Endothelial cell of umbilical vein (primary cell): ENCODE results near the gene ZNF680. TPM values are rescaled to one million over a fixed set of nuclear protein-coding genes. Genes with fewer than 3 reads are reported as not detected.

Source experiments
- BruUV-seq: library from RNA; stranded (reverse); fragments of 400-500 nt; replicated peaks from 2 replicates; lab custom pipeline; 2021; lab: Mats Ljungman, UMichigan
- CTCF ChIA-PET: fragments of 300-600, 350-600 bp; sonication (Branson Sonifier 250); formaldehyde crosslinking; loops from one replicate; lab custom pipeline; 2021; ENCODE audit warnings: antibody characterized with exemption, inconsistent platforms; lab: Charles Lee
- POLR2A ChIA-PET: fragments of 300-600, 350-600 bp; sonication (Branson Sonifier 250); formaldehyde crosslinking; loops from one replicate; lab custom pipeline; 2021; ENCODE audit warnings: antibody characterized with exemption, inconsistent platforms; lab: Charles Lee
- DNase-seq: peaks from one replicate; pipeline ENCODE4 v3.0.0-alpha.2; 2011; ENCODE audit warnings: low read depth, low spot score
- FAIRE-seq: peaks from 2 replicates; lab custom pipeline; 2011; peaks lifted over from hg19 to GRCh38; lab: Jason Lieb, UNC
- H2AFZ ChIP-seq: 2 replicates; pipeline ENCODE4 v1.6.0; 2012; ENCODE audit warnings: low read depth, low read length, control low read depth, inconsistent platforms
- H3K27ac ChIP-seq: 2 replicates; pipeline ENCODE4 v1.5.1; 2011; ENCODE audit warnings: low read depth, mild to moderate bottlenecking, control low read depth, low read length, moderate library complexity; ENCODE audit not compliant: insufficient read depth
- H3K27me3 ChIP-seq, 2 experiments: 2 replicates each; pipeline versions ENCODE4 v1.6.0 to v1.6.1; 2011; ENCODE audit warnings: low read length in 2 of 2, mixed read lengths in 1 of 2; ENCODE audit not compliant: control insufficient read depth in 2 of 2, insufficient read depth in 2 of 2
- H3K36me3 ChIP-seq, 2 experiments: 2 replicates in 1 of 2; 3 replicates in 1 of 2; pipeline ENCODE4 v1.5.1; 2011; ENCODE audit warnings: low read length in 2 of 2, mild to moderate bottlenecking in 1 of 2, moderate library complexity in 1 of 2; ENCODE audit not compliant: control insufficient read depth in 2 of 2, insufficient read depth in 2 of 2; ENCODE audit errors: extremely low read depth in 1 of 2
- H3K4me1 ChIP-seq: 3 replicates; pipeline ENCODE4 v1.5.1; 2011; ENCODE audit warnings: mild to moderate bottlenecking, low read length; ENCODE audit not compliant: control insufficient read depth, insufficient read depth; ENCODE audit errors: extremely low read depth
- H3K4me2 ChIP-seq: 2 replicates; pipeline ENCODE4 v1.6.1; 2011; ENCODE audit warnings: low read length, control low read depth, mixed read lengths; ENCODE audit not compliant: insufficient read depth
- H3K4me3 ChIP-seq, 3 experiments: fragments of 200-600 bp in 1 of 3; sonication (generic), shearing (Covaris generic) in 1 of 3; replicated peaks in 1 of 3; 2 replicates each; pipeline ENCODE4 v1.5.1; 2011 to 2016; ENCODE audit warnings: control low read depth in 3 of 3, low read length in 3 of 3, mild to moderate bottlenecking in 2 of 3, inconsistent platforms in 1 of 3, low read depth in 1 of 3, moderate library complexity in 1 of 3; ENCODE audit not compliant: insufficient read depth in 1 of 3
- H3K79me2 ChIP-seq: 2 replicates; pipeline ENCODE4 v1.6.0; 2012; ENCODE audit warnings: low read length, inconsistent platforms; ENCODE audit not compliant: control insufficient read depth, insufficient read depth
- H3K9ac ChIP-seq: replicated peaks from 2 replicates; pipeline ENCODE3; 2011; ENCODE audit warnings: low read length, control low read depth; ENCODE audit not compliant: insufficient read depth; ENCODE audit errors: extremely low read depth
- H3K9me1 ChIP-seq: replicated peaks from 3 replicates; pipeline ENCODE4 v1.6.0; 2011; ENCODE audit warnings: mild to moderate bottlenecking, low read length; ENCODE audit not compliant: control insufficient read depth, insufficient read depth; ENCODE audit errors: extremely low read depth
- H3K9me3 ChIP-seq: replicated peaks from 2 replicates; pipeline ENCODE4 v1.5.1; 2012; ENCODE audit warnings: low read length, inconsistent platforms; ENCODE audit not compliant: control insufficient read depth, insufficient read depth
- H4K20me1 ChIP-seq: replicated peaks from 2 replicates; pipeline ENCODE3; 2011; ENCODE audit warnings: mild to moderate bottlenecking, low read length; ENCODE audit not compliant: control insufficient read depth, insufficient read depth; ENCODE audit errors: extremely low read depth
- CTCF ChIP-seq, 2 donors: IDR thresholded peaks; 1 replicate in 1 of 2; 2 replicates in 1 of 2; pipeline ENCODE4 v1.5.1; 2011; ENCODE audit warnings: low read length in 2 of 2, mild to moderate bottlenecking in 2 of 2, moderate library complexity in 2 of 2, control low read depth in 1 of 2, inconsistent platforms in 1 of 2, low read depth in 1 of 2; ENCODE audit not compliant: insufficient read depth in 1 of 2; ENCODE audit errors: extremely low read depth in 1 of 2
- EZH2 ChIP-seq: IDR thresholded peaks from 2 replicates; pipeline ENCODE4 v1.6.1; 2012; ENCODE audit warnings: borderline replicate concordance, low read depth, mild to moderate bottlenecking, moderate library complexity, low read length, inconsistent platforms; ENCODE audit not compliant: severe bottlenecking
- FOS ChIP-seq: IDR thresholded peaks from 2 replicates; pipeline ENCODE4 v1.6.1; 2011; ENCODE audit warnings: mild to moderate bottlenecking, low read length, moderate library complexity, borderline replicate concordance; ENCODE audit not compliant: insufficient read depth
- GATA2 ChIP-seq: IDR thresholded peaks from 2 replicates; pipeline ENCODE4 v1.7.0; 2011; ENCODE audit warnings: low read depth, mild to moderate bottlenecking, moderate library complexity, mixed read lengths, low read length; ENCODE audit not compliant: insufficient read length, insufficient read depth
- JUN ChIP-seq: IDR thresholded peaks from 2 replicates; pipeline ENCODE4 v1.6.1; 2011; ENCODE audit warnings: borderline replicate concordance, low read depth; ENCODE audit not compliant: insufficient read length, insufficient read depth
- MYC ChIP-seq: IDR thresholded peaks from one replicate; pipeline ENCODE4 v1.6.1; 2011; ENCODE audit warnings: mild to moderate bottlenecking, low read depth, low read length
- POLR2A ChIP-seq: IDR thresholded peaks from 2 replicates; pipeline ENCODE4 v1.6.1; 2012; ENCODE audit warnings: low read depth, mild to moderate bottlenecking, control low read depth, low read length
- POLR2AphosphoS5 ChIP-seq: IDR thresholded peaks from 2 replicates; pipeline ENCODE4 v1.6.1; 2012; ENCODE audit warnings: low read depth, mild to moderate bottlenecking, control low read depth, low read length, moderate library complexity; ENCODE audit not compliant: insufficient read depth
- dilution Hi-C: fragments of 300-500 bp; cut with MboI; formaldehyde crosslinking; loops from one replicate; pipeline ENCODE4 v1.15.0; 2019; ENCODE audit warnings: low sequenced_read_pairs; ENCODE audit not compliant: extremely low pct_ligation_motif_present
- intact Hi-C: fragments of 100-400 bp; cut with micrococcal nuclease; formaldehyde crosslinking; loops from one replicate; pipeline ENCODE4 v1.10.0; 2022
- polyA plus RNA-seq, 4 experiments: library from polyadenylated mRNA; depleted of rRNA in 3 of 4; stranded (reverse) in 3 of 4; unstranded in 1 of 4; fragments of >200 nt; gene quantifications; 2 replicates each; pipeline versions ENCODE4 v1.2.1 to v1.2.3, GENCODE V29; 2011 to 2012; ENCODE audit warnings: missing spikeins in 1 of 4
- total RNA-seq: library from RNA; stranded (reverse); gene quantifications from 2 replicates; pipeline ENCODE4 v1.2.3, GENCODE V29; 2021
- TF ChIP-seq, protein P1 (sequence below): IDR thresholded peaks from 2 replicates; pipeline ENCODE4 v1.6.1; 2011; ENCODE audit not compliant: insufficient read depth, insufficient read length

ZNF680 gene
- total and polyA plus RNA-seq, 2 donors (not counting 3 experiments of a cell fraction or from before 2014, with no cell fraction given) = 1.0 to 10.8 TPM

GRCh38 chr7:64558323-64558705 is 4.6 kb downstream of the ZNF680 start:
- BruUV-seq = no TSS peak
- Histone ChIP-seq H3K4me3 (no peak overlapping the region), H2AFZ (no peak overlapping the region), H3K36me3 (no peaks in the 10 kb centered on the region), H3K27me3 (no peaks in the 10 kb centered on the region), H3K9me3 (peaks cover 2% of the 10 kb centered on the region), H4K20me1 (no peaks in the 10 kb centered on the region), H3K4me1 (no peaks in the 10 kb centered on the region), H3K9ac (no peak overlapping the region), H3K9me1 (no peaks in the 10 kb centered on the region), H3K79me2 (peaks cover 47% of the 10 kb centered on the region), H3K27ac (no peak overlapping the region), H3K4me2 (no peak overlapping the region)
- dilution Hi-C loops = no loop called here
- POLR2A ChIA-PET = no interaction called here
- DNase-seq (no peak), FAIRE-seq (no peak)
- CTCF ChIA-PET = no interaction called here
- TF ChIP-seq, protein P1, sequence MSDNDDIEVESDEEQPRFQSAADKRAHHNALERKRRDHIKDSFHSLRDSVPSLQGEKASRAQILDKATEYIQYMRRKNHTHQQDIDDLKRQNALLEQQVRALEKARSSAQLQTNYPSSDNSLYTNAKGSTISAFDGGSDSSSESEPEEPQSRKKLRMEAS = no peak
- TF ChIP-seq JUN = no peak
- no peak for TF ChIP-seq EZH2
- TF ChIP-seq POLR2A = no peak
- TF ChIP-seq MYC = no peak
- TF ChIP-seq GATA2 = no peak
- TF ChIP-seq FOS = no peak
- no peak for TF ChIP-seq POLR2AphosphoS5
- no peak for TF ChIP-seq CTCF (IDR thresholded peaks at IDR 0.05; ENCODE audit: extremely low read depth in 1 of 2, insufficient read depth in 1 of 2, low read depth in 1 of 2, low read length in 2 of 2)
- intact Hi-C loops = no loop called here
